GM12875 (cell line): ENCODE data around the gene UAP1L1.

Experiments used
- H3K4me3 ChIP-seq: one replicate; pipeline ENCODE4 v1.5.1; 2011; ENCODE audit warnings: low read depth, low read length, control low read depth
- CTCF ChIP-seq: IDR thresholded peaks from 2 replicates; pipeline ENCODE4 v1.5.1; 2011; ENCODE audit warnings: low read depth, mild to moderate bottlenecking, control low read depth, inconsistent platforms, low read length, moderate library complexity, borderline replicate concordance; ENCODE audit not compliant: insufficient read depth

Gene UAP1L1

GRCh38 chr9:137048655-137049543 lies 28.4 kb upstream of the UAP1L1 start:
- H3K4me3 ChIP-seq = no peak overlapping the region
- TF ChIP-seq CTCF = no peak

GRCh38 chr9:137049544-137050449 lies 27.5 kb upstream of the UAP1L1 start:
- TF ChIP-seq CTCF = peak; percentile 65
- no peak overlapping the region for H3K4me3 ChIP-seq

- H3K4me3 ChIP-seq = no peak overlapping the region
- no peak for TF ChIP-seq CTCF
Measured at GRCh38 chr9:137050570-137050969, 26.7 kb upstream of the UAP1L1 start.

- no peak for TF ChIP-seq CTCF
- H3K4me3 ChIP-seq = no peak overlapping the region
Measured at GRCh38 chr9:137051145-137051724, 26.1 kb upstream of the UAP1L1 start.

GRCh38 chr9:137052293-137052692 lies 25.0 kb upstream of the UAP1L1 start:
- no peak overlapping the region for H3K4me3 ChIP-seq
- TF ChIP-seq CTCF = no peak

GRCh38 chr9:137052998-137053943 lies 24.0 kb upstream of the UAP1L1 start:
- no peak overlapping the region for H3K4me3 ChIP-seq
- TF ChIP-seq CTCF = no peak
